Glutamatergic neuron (in vitro differentiated cells): ENCODE results near the gene EMP2. TPM values are rescaled to one million over a fixed set of nuclear protein-coding genes. Genes with fewer than 3 reads are reported as not detected.

Experiments
- DNase-seq: peaks from one replicate; pipeline ENCODE4 v3.0.0; 2022
- H3K27ac Mint-ChIP-seq: one replicate; pipeline ENCODE4 v1.8.0; 2020; ENCODE audit warnings: mild to moderate bottlenecking, mixed read lengths, inconsistent platforms; ENCODE audit not compliant: unreplicated experiment
- H3K27me3 Mint-ChIP-seq: one replicate; pipeline ENCODE4 v1.8.0; 2020; ENCODE audit warnings: mild to moderate bottlenecking, moderate library complexity, mixed read lengths, inconsistent platforms; ENCODE audit not compliant: unreplicated experiment
- H3K36me3 Mint-ChIP-seq: one replicate; pipeline ENCODE4 v1.8.0; 2020; ENCODE audit warnings: mild to moderate bottlenecking, mixed read lengths, inconsistent platforms; ENCODE audit not compliant: unreplicated experiment
- H3K4me1 Mint-ChIP-seq: one replicate; pipeline ENCODE4 v1.8.0; 2020; ENCODE audit warnings: mild to moderate bottlenecking, low read depth, mixed read lengths, inconsistent platforms; ENCODE audit not compliant: unreplicated experiment
- H3K4me3 Mint-ChIP-seq: one replicate; pipeline ENCODE4 v1.8.0; 2020; ENCODE audit warnings: mild to moderate bottlenecking, mixed read lengths, inconsistent platforms; ENCODE audit not compliant: unreplicated experiment
- H3K9me3 Mint-ChIP-seq: one replicate; pipeline ENCODE4 v1.8.0; 2020; ENCODE audit warnings: mild to moderate bottlenecking, moderate library complexity, mixed read lengths, inconsistent platforms; ENCODE audit not compliant: unreplicated experiment
- total RNA-seq: library from RNA; stranded (reverse); fragmentation: NEBNext Ultra II Directional; extraction: Animal tissue kit (Norgen Biotek cat#: 25700); gene quantifications from one replicate; pipeline ENCODE4 v1.2.1, GENCODE V29; 2021; ENCODE audit not compliant: unreplicated experiment
- TF ChIP-seq, protein P1 (sequence below): fragments of 200-600 bp; sonication (generic); IDR thresholded peaks from one replicate; pipeline ENCODE4 v1.5.0; 2021; ENCODE audit not compliant: partially characterized antibody, unreplicated experiment

Gene EMP2
- total RNA-seq, 1 donor from 2014 or later = 27.8 TPM

DNA sequence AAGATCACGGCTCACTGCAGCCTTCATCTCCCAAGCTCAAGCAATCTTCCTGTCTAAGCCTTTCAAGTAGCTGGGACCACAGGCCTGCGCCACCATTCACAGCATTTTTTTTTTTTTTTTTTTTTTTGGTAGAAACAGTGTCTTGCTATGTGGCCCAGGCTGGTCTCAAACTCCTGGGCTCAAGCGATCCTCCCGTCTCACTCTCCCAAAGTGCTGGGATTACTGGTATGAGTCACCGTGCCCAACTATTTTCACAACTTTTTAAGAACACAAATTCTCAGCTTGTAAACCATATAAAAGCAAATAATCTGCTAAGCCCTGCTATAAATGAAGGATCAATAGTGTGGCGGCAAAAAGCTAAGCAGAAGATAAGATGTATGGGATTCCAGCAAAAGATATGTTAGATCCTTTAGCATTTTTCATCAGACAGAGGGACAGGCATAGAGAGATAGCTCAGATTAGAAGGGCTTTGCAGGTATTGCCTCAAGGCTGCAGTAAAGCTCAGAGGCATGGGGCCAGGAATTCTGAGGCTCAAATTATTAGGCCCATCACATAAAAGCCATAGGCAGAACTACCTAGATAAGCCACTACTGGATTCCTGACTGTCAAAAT is 55.1 kb downstream of the EMP2 start:
- Mint-ChIP-seq H3K27ac (no peak overlapping the region), H3K9me3 (no peaks in the 10 kb centered on the region), H3K27me3 (no peaks in the 10 kb centered on the region), H3K4me1 (no peaks in the 10 kb centered on the region), H3K4me3 (no peak overlapping the region), H3K36me3 (no peaks in the 10 kb centered on the region)
- DNase-seq = no peak
- TF ChIP-seq, protein P1, sequence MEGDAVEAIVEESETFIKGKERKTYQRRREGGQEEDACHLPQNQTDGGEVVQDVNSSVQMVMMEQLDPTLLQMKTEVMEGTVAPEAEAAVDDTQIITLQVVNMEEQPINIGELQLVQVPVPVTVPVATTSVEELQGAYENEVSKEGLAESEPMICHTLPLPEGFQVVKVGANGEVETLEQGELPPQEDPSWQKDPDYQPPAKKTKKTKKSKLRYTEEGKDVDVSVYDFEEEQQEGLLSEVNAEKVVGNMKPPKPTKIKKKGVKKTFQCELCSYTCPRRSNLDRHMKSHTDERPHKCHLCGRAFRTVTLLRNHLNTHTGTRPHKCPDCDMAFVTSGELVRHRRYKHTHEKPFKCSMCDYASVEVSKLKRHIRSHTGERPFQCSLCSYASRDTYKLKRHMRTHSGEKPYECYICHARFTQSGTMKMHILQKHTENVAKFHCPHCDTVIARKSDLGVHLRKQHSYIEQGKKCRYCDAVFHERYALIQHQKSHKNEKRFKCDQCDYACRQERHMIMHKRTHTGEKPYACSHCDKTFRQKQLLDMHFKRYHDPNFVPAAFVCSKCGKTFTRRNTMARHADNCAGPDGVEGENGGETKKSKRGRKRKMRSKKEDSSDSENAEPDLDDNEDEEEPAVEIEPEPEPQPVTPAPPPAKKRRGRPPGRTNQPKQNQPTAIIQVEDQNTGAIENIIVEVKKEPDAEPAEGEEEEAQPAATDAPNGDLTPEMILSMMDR = no peak

DNA sequence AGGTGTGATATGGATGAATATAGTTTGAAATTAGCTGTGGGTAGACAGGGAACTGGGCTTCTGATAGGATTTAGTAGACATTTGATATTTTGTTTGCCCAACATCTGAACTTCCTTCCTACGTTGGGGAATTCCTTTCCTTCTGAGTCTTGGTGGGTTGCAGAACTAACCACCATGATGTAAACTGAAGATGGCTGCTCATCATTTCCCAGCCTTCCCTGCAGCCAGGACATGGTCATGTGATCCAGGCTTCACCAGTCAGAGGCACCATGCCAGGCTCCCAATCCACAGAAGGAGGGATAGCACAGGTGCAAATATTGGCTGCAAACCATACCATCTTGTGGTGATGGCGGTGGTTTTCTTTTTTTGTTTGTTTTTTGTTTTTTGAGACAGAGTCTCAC is 57.4 kb downstream of the EMP2 start:
- Mint-ChIP-seq H3K27ac (no peak overlapping the region), H3K9me3 (no peaks in the 10 kb centered on the region), H3K4me1 (no peaks in the 10 kb centered on the region), H3K27me3 (peaks cover 2% of the 10 kb centered on the region), H3K36me3 (no peaks in the 10 kb centered on the region), H3K4me3 (no peak overlapping the region)
- TF ChIP-seq, protein P1 = no peak
- DNase-seq = no peak

DNA sequence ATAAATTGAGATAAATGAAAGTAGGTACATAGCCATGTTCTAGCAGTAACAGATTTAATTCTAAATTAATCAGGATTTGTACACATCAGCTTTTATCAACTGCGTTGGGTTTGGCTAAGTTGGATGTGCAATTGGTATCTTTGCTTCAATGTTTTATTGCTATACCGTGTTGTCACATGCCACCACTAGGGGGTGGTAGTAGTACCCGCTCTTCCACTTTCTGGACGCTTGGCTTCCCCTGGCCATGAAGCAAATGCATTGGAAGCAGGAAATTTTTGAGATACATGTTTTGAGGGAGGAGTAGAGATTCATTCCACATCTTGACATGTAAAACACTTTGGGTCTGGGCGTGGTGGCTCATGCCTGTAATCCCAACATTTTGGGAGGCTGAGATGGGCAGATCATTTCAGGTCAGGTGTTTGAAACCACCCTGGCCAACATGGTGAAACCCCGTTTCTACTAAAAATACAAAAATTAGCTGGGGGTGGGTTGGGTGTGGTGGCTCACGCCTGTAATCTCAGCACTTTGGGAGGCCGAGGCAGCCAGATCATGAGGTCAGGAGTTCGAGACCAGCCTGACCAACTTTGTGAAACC is 58.6 kb downstream of the EMP2 start:
- H3K4me3 Mint-ChIP-seq = no peak overlapping the region
- no peaks in the 10 kb centered on the region for H3K36me3 Mint-ChIP-seq
- TF ChIP-seq, protein P1 = peak; percentile 93
- DNase-seq = peak; percentile 59
- H3K27me3 Mint-ChIP-seq = peaks cover 2% of the 10 kb centered on the region
- no peak overlapping the region for H3K27ac Mint-ChIP-seq
- no peaks in the 10 kb centered on the region for H3K4me1 Mint-ChIP-seq
- H3K9me3 Mint-ChIP-seq = no peaks in the 10 kb centered on the region

DNA sequence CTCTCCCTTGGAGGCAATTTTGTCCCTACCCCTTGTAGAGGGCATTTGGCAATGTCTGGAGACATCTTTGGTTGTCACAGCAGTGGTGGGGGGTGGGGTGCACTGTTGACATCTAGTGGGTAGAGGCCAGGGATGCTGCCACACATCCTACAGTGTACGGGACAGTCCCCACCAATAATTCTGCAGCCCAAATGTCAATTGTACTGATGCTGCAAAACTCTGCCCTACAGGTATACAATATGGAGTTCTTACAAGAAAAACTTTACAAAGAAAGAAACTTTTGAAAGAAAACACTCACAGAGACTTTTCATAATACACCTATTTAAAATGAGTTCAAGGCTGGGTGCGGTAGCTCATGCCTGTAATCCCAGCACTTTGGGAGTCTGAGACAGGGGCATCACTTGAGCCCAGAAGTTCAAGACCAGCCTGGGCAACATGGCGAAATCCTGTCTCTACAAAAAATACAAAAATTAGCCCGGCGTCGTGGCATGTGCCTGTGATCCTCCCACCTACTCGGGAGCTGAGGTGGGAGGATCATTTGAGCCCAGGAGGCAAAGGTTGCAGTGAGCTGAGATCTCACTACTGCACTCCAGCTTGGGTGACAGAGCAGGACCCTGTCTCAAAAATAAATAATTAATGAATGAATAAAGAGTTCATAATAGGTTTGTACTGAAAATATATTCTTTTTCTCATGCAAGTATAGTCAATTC is 59.4 kb downstream of the EMP2 start:
- H3K4me1 Mint-ChIP-seq = no peaks in the 10 kb centered on the region
- H3K27me3 Mint-ChIP-seq = peaks cover 2% of the 10 kb centered on the region
- no peaks in the 10 kb centered on the region for H3K36me3 Mint-ChIP-seq
- DNase-seq = no peak
- H3K9me3 Mint-ChIP-seq = no peaks in the 10 kb centered on the region
- no peak overlapping the region for H3K27ac Mint-ChIP-seq
- no peak overlapping the region for H3K4me3 Mint-ChIP-seq
- TF ChIP-seq, protein P1 = no peak
